Gastroesophageal sphincter (tissue), 4 donors: ENCODE measurements around the gene CDH13. TPM values are rescaled to one million over a fixed set of nuclear protein-coding genes. Genes with fewer than 3 reads are reported as not detected.

Experiments
- ATAC-seq: fragments of 150-250 bp; one replicate; pipeline ENCODE4 v1.9.1; 2016; ENCODE audit warnings: mild to moderate bottlenecking, moderate library complexity
- H3K27ac ChIP-seq, 4 donors: fragments of 200-600 bp; sonication (generic) in 3 of 4; 1 replicate in 3 of 4; 2 replicates in 1 of 4; pipeline ENCODE4 v1.5.1; 2016 to 2019
- H3K27me3 ChIP-seq: fragments of 200-600 bp; sonication (generic); one replicate; pipeline ENCODE4 v1.5.1; 2019
- H3K36me3 ChIP-seq, 2 donors: fragments of 200-600 bp; sonication (generic); one replicate each; pipeline ENCODE4 v1.5.1; 2019; ENCODE audit warnings: control low read depth in 1 of 2
- H3K4me1 ChIP-seq, 3 donors: fragments of 200-600 bp; sonication (generic); 1 replicate in 2 of 3; 2 replicates in 1 of 3; pipeline ENCODE4 v1.5.1; 2016 to 2019; ENCODE audit warnings: control low read depth in 2 of 3
- H3K4me3 ChIP-seq, 2 donors: fragments of 200-600 bp; sonication (generic); one replicate each; pipeline ENCODE4 v1.5.1; 2019; ENCODE audit warnings: mild to moderate bottlenecking in 1 of 2, moderate library complexity in 1 of 2
- H3K9me3 ChIP-seq, 3 donors: fragments of 200-600 bp; sonication (generic); one replicate each; pipeline ENCODE4 v1.5.1; 2017 to 2019; ENCODE audit warnings: control low read depth in 2 of 3
- EP300 ChIP-seq: sonication (generic); formaldehyde crosslinking; IDR thresholded peaks from one replicate; pipeline ENCODE4 v1.6.1; 2017; ENCODE audit warnings: antibody characterized with exemption, mild to moderate bottlenecking
- POLR2A ChIP-seq, 2 donors: fragments of 450-650 bp; IDR thresholded peaks; one replicate each; pipeline ENCODE4 v1.6.1; 2017; ENCODE audit warnings: antibody characterized with exemption in 2 of 2, mild to moderate bottlenecking in 2 of 2, moderate library complexity in 1 of 2
- POLR2AphosphoS5 ChIP-seq: sonication (generic); formaldehyde crosslinking; IDR thresholded peaks from one replicate; pipeline ENCODE4 v1.6.1; 2017; ENCODE audit warnings: antibody characterized with exemption
- WGBS, 2 donors: methylation state at CpG; one replicate each; pipeline ENCODE4 v1.1.5; 2018; ENCODE audit warnings: low coverage in 1 of 2; 5-methylcytosine and 5-hydroxymethylcytosine counted together
- total RNA-seq, 4 donors: library from RNA; depleted of rRNA; stranded (reverse); fragments of >200 nt; gene quantifications; one replicate each; pipeline ENCODE4 v1.1.0, GENCODE V29; 2016
- TF ChIP-seq, protein P1 (sequence below), 4 experiments: fragments of 200-600 bp in 2 of 4; fragments of 450-650 bp in 2 of 4; sonication (generic) in 1 of 4; IDR thresholded peaks; one replicate each; pipeline ENCODE4 v1.5.1; 2017 to 2019; ENCODE audit warnings: antibody characterized with exemption in 4 of 4, mild to moderate bottlenecking in 2 of 4, moderate library complexity in 2 of 4

Gene CDH13
- total RNA-seq, 4 donors from 2014 or later, result 4.2 to 22.3 (median 11.4) TPM

DNA sequence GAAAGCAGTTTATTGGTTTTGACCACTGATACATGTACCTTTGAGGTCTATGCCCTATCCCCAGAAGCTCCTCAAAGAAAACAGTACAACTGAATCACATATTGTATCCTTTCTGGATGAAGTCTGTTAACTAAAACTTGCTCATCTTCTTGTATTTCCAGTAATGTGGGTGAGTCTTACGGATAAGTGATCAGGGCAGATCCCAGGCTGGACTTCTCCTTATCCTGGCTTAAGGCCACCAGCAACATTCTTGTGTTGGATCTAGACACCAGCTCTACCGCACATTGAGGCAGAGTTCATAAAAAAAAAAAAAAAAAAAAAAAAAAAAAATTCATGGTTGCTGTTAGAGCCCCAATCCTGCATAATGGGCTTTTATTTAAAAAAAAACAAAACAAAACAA is 644.4 kb downstream of the CDH13 start:
- Histone ChIP-seq H3K36me3 (no peaks in the 10 kb centered on the region), H3K27me3 (peaks cover 9% of the 10 kb centered on the region), H3K9me3 (no peaks in the 10 kb centered on the region), H3K4me1 (no peaks in the 10 kb centered on the region), H3K27ac (no peak overlapping the region), H3K4me3 (no peak overlapping the region)
- TF ChIP-seq POLR2A (IDR thresholded peaks at IDR 0.05) (no peak), POLR2AphosphoS5 (no peak), EP300 (no peak)
- TF ChIP-seq, protein P1, sequence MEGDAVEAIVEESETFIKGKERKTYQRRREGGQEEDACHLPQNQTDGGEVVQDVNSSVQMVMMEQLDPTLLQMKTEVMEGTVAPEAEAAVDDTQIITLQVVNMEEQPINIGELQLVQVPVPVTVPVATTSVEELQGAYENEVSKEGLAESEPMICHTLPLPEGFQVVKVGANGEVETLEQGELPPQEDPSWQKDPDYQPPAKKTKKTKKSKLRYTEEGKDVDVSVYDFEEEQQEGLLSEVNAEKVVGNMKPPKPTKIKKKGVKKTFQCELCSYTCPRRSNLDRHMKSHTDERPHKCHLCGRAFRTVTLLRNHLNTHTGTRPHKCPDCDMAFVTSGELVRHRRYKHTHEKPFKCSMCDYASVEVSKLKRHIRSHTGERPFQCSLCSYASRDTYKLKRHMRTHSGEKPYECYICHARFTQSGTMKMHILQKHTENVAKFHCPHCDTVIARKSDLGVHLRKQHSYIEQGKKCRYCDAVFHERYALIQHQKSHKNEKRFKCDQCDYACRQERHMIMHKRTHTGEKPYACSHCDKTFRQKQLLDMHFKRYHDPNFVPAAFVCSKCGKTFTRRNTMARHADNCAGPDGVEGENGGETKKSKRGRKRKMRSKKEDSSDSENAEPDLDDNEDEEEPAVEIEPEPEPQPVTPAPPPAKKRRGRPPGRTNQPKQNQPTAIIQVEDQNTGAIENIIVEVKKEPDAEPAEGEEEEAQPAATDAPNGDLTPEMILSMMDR (IDR thresholded peaks at IDR 0.05), result no peak
- no peak for ATAC-seq
- WGBS, 2 donors, result 0% methylated on average over 1 of the region's 2 CpGs; no CpG with 5 or more reads in 1 of the 2 donors

DNA sequence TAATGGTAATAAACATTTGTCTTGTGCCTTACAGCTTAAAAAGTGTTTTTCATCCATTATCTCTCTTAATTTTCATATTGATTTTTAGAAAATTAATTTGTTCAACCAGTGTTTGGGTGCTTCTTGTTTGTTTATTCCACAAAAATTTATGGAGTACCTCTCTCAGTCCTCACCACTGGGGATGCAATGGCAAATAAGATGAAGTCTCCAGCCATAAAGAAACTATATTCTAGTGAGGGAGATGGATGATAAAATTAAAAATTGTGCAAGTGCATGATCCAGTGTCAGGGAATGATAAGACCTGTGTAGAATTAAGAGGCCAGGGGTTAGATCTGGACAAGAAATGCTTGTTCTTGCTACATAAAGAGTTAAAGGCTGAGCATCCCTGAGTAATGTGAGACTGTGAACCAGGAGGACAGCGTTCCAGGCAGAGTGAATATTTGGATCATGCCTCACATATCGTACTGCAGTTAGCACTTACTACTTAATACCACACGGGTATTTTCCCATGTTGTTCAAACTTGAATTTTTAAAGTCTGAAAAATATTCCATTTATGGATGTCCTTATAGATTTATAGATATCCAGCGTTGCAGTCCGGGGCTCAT is 645.3 kb downstream of the CDH13 start:
- 49 to 56% methylated on average over 5 of the region's 5 CpGs for WGBS, 2 donors
- TF ChIP-seq POLR2AphosphoS5, result no peak
- TF ChIP-seq EP300, result no peak
- TF ChIP-seq, protein P1 (IDR thresholded peaks at IDR 0.05), result no peak
- no peak for TF ChIP-seq POLR2A (IDR thresholded peaks at IDR 0.05)
- ATAC-seq, result no peak
- Histone ChIP-seq H3K9me3 (no peaks in the 10 kb centered on the region), H3K36me3 (no peaks in the 10 kb centered on the region), H3K27ac (no peak overlapping the region), H3K4me3 (no peak overlapping the region), H3K4me1 (no peaks in the 10 kb centered on the region), H3K27me3 (peaks cover 7% of the 10 kb centered on the region)

DNA sequence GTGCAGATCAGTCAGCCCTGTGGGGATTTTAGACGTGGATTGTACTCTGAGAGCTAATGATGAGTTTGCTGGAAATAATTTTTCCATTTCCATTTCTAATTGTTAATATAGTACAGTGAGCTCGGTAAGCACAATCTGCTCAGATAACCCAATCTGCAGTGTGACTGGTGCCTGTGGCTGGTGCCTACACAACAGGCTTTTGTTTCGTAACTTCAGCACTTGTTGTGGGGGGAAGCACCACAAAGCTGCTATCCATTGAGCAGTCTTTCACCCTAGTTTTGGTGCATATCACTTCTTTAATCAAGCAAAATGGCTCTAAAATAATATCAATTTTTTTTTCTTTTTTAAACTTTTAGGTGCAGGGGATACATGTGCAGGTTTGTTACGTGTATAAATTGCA is 646.1 kb downstream of the CDH13 start:
- TF ChIP-seq EP300 (no peak), POLR2AphosphoS5 (no peak), POLR2A (IDR thresholded peaks at IDR 0.05) (no peak)
- TF ChIP-seq, protein P1 (IDR thresholded peaks at IDR 0.05), result no peak
- ATAC-seq, result no peak
- Histone ChIP-seq H3K9me3 (no peaks in the 10 kb centered on the region), H3K36me3 (no peaks in the 10 kb centered on the region), H3K4me1 (no peaks in the 10 kb centered on the region), H3K27me3 (no peaks in the 10 kb centered on the region), H3K27ac (no peak overlapping the region), H3K4me3 (no peak overlapping the region)
- 76 to 84% methylated on average over 4 of the region's 4 CpGs for WGBS, 2 donors

DNA sequence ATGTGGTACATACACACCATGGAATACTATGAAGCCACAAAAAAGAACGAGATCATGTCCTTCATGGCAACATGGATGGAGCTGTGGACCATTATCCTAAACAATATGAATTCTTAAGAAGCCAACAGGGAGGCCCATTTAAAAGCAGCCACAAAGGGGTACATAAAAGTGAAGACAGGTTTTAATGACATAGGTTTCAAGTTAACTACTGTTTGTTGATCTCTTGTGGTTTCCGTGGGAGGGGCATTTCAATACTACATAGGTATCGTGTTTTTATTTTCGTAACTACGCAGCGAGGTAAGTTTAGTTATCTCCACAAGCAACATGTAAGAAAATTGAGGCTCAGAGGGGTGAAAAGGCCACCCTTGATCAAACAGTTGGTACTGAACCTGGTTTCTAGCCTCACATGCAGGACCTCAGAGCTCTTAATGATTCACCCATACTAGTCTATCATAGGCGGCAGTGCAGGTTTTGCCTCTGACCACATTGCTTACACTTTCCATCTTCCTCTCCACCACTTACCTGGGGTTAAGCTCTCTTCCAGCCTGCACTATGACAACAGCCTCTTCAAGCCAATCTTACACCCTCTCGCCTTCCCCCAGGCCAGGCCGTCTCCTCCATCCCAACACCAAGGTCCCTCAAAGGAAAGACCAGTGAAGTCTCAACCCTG is 646.9 kb downstream of the CDH13 start:
- TF ChIP-seq POLR2AphosphoS5 (no peak), POLR2A (IDR thresholded peaks at IDR 0.05) (no peak), EP300 (no peak)
- TF ChIP-seq, protein P1 (IDR thresholded peaks at IDR 0.05), result no peak
- Histone ChIP-seq H3K9me3 (no peaks in the 10 kb centered on the region), H3K4me3 (no peak overlapping the region), H3K27ac (no peak overlapping the region), H3K4me1 (no peaks in the 10 kb centered on the region), H3K27me3 (no peaks in the 10 kb centered on the region), H3K36me3 (no peaks in the 10 kb centered on the region)
- no peak for ATAC-seq
- WGBS, 2 donors, result 94 to 96% methylated on average over 7 to 8 of the region's 9 CpGs

DNA sequence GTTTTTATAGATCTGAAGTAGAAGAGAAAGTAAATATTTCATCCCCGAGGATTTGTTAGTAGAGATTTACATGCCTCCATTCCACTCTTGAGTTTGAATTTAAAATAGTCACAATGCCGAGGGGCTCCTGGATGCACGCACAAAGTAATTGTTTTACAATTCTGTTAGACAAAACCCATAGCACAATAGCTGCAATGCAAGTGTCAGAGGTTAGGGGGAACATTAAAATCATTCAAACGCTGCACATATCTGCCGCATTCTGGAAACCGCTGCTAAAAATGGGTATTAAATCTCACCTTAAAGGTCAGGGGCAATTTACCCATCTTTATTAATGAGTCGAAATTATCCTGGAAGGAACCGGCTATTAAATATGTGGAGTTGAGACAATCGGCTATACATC is 652.5 kb downstream of the CDH13 start:
- Histone ChIP-seq H3K9me3 (no peaks in the 10 kb centered on the region), H3K4me3 (no peak overlapping the region), H3K4me1 (no peaks in the 10 kb centered on the region), H3K27me3 (no peaks in the 10 kb centered on the region), H3K36me3 (no peaks in the 10 kb centered on the region), H3K27ac (no peak overlapping the region)
- no peak for ATAC-seq
- 72 to 87% methylated on average over 9 of the region's 9 CpGs for WGBS, 2 donors
- TF ChIP-seq POLR2AphosphoS5 (no peak), POLR2A (IDR thresholded peaks at IDR 0.05) (no peak), EP300 (no peak)
- TF ChIP-seq, protein P1 (IDR thresholded peaks at IDR 0.05), result no peak
